Loucy (cell line): ENCODE measurements around the gene GORASP1.

ENCODE experiments used
- H2AFZ ChIP-seq: fragments of 200-600 bp; sonication (generic); 2 replicates; pipeline ENCODE4 v1.6.0; 2016; ENCODE audit warnings: antibody characterized with exemption, mild to moderate bottlenecking, low read length, moderate library complexity
- H3F3A ChIP-seq: fragments of 200-600 bp; 2 replicates; pipeline ENCODE4 v1.6.0; 2016; ENCODE audit warnings: antibody characterized with exemption, low read depth, mild to moderate bottlenecking
- H3K27me3 ChIP-seq: fragments of 200-600 bp; sonication (generic); 2 replicates; pipeline ENCODE4 v1.6.1; 2014; ENCODE audit warnings: low read length, mild to moderate bottlenecking; ENCODE audit not compliant: insufficient read depth, poor library complexity, severe bottlenecking
- H3K36me3 ChIP-seq: fragments of 200-600 bp; sonication (generic); 2 replicates; pipeline ENCODE4 v1.6.1; 2016; ENCODE audit warnings: low read length; ENCODE audit not compliant: insufficient read depth
- H3K4me1 ChIP-seq: fragments of 200-600 bp; sonication (generic); 2 replicates; pipeline ENCODE4 v1.5.1; 2014; ENCODE audit warnings: low read length, mild to moderate bottlenecking; ENCODE audit not compliant: insufficient read depth, poor library complexity, severe bottlenecking
- H3K4me2 ChIP-seq: fragments of 200-600 bp; sonication (generic); 2 replicates; pipeline ENCODE4 v1.6.0; 2014; ENCODE audit warnings: antibody characterized with exemption, low read length, low read depth, mild to moderate bottlenecking; ENCODE audit not compliant: poor library complexity, severe bottlenecking
- H3K4me3 ChIP-seq: fragments of 200-600 bp; sonication (generic); 2 replicates; pipeline ENCODE4 v1.5.1; 2014; ENCODE audit warnings: low read length, mild to moderate bottlenecking, mixed read lengths; ENCODE audit not compliant: poor library complexity, severe bottlenecking
- H3K79me2 ChIP-seq: fragments of 200-600 bp; sonication (generic); 2 replicates; pipeline ENCODE4 v1.6.1; 2014; ENCODE audit warnings: low read length; ENCODE audit not compliant: insufficient read depth
- H3K9ac ChIP-seq: fragments of 200-600 bp; sonication (generic); 2 replicates; pipeline ENCODE4 v1.6.0; 2014; ENCODE audit warnings: mild to moderate bottlenecking, low read depth, low read length, moderate library complexity; ENCODE audit not compliant: poor library complexity, severe bottlenecking
- H3K9me2 ChIP-seq: fragments of 200-600 bp; sonication (generic); replicated peaks from 2 replicates; pipeline ENCODE4 v1.6.1; 2016; ENCODE audit warnings: low read depth, low read length, mixed read lengths
- H3K9me3 ChIP-seq: fragments of 200-600 bp; sonication (generic); 2 replicates; pipeline ENCODE4 v1.6.1; 2014; ENCODE audit warnings: mild to moderate bottlenecking, antibody characterized with exemption, low read length, low read depth; ENCODE audit not compliant: insufficient read depth
- H4K20me1 ChIP-seq: fragments of 200-600 bp; sonication (generic); 2 replicates; pipeline ENCODE4 v1.6.0; 2014; ENCODE audit warnings: antibody characterized with exemption, low read length, mild to moderate bottlenecking; ENCODE audit not compliant: insufficient read depth, poor library complexity, severe bottlenecking
- CTCF ChIP-seq: fragments of 200-600 bp; sonication (generic); conservative IDR thresholded peaks from 2 replicates; pipeline ENCODE4 v1.5.1; 2014; ENCODE audit warnings: mild to moderate bottlenecking, antibody characterized with exemption, low read length
- EZH2phosphoT487 ChIP-seq: fragments of 200-600 bp; IDR thresholded peaks from 2 replicates; pipeline ENCODE4 v1.6.1; 2018; ENCODE audit warnings: antibody characterized with exemption, mild to moderate bottlenecking, moderate library complexity, borderline replicate concordance

GORASP1 gene

DNA sequence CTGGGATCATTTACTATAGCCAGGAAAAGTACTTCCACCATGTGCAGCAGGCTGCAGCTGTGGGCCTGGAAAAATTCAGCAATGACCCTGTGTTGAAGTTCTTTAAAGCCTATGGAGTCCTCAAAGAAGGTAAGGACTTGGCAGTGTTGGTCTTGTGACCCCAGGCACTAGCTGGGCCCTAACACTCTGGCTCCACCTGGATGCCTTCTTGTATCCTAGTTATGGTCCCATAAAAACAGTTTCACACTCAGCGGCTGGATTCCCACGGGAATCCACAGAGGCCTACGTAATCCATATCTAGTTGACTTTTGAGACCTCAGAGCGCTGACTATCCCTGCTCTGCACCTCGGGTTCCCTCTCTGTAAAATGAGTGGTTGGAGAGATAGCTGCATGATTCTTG lies 1.7 kb upstream of the GORASP1 start:
- Histone ChIP-seq H3K9me3 (no peaks in the 10 kb centered on the region), H3K27me3 (no peaks in the 10 kb centered on the region), H3K9ac (no peak overlapping the region), H3F3A (no peaks in the 10 kb centered on the region), H4K20me1 (peaks cover 15% of the 10 kb centered on the region), H3K36me3 (no peaks in the 10 kb centered on the region), H3K79me2 (peaks cover 29% of the 10 kb centered on the region), H3K4me1 (peaks cover 33% of the 10 kb centered on the region), H2AFZ (no peak overlapping the region), H3K4me3 (no peak overlapping the region), H3K4me2 (no peak overlapping the region), H3K9me2 (no peaks in the 10 kb centered on the region)
- TF ChIP-seq CTCF (no peak), EZH2phosphoT487 (no peak)

DNA sequence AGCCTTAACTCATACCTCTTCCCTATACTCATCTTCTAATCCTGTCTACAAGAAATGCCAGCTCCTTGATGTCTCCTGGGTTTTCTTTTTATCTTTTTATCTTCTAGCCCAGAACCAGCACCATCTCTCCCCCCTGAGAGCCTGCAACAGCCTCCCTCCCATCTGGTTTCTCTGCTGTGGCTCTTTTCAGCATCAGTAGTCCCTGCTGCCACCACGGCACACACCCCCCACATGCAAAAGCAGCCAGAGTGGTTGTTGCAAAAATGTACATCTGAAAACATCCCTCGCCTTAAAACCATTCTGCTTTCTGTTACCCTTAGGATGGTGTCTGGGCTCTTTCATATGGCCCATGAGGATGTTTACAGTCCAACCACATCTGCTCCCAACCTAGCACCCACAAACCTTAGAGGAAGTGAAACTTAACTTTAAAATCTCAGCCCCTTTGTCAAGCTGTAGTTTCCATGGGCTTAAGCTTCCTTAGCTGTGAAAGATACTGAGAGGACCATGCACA lies 828 bp upstream of the GORASP1 start:
- no peaks in the 10 kb centered on the region for H3F3A ChIP-seq
- H3K9ac ChIP-seq = peak overlapping the region; percentile 88
- H2AFZ ChIP-seq = peak overlapping the region; percentile 91; the same call in 1 of the 2 replicates
- H3K27me3 ChIP-seq = no peaks in the 10 kb centered on the region
- H3K4me3 ChIP-seq = peak overlapping the region; percentile 97
- no peaks in the 10 kb centered on the region for H3K9me3 ChIP-seq
- H3K4me1 ChIP-seq = peaks cover 39% of the 10 kb centered on the region
- peaks cover 15% of the 10 kb centered on the region for H4K20me1 ChIP-seq
- peaks cover 29% of the 10 kb centered on the region for H3K79me2 ChIP-seq
- TF ChIP-seq EZH2phosphoT487 (no peak), CTCF (no peak)
- H3K36me3 ChIP-seq = no peaks in the 10 kb centered on the region
- no peaks in the 10 kb centered on the region for H3K9me2 ChIP-seq
- H3K4me2 ChIP-seq = peak overlapping the region; percentile 88

- H4K20me1 ChIP-seq = peaks cover 15% of the 10 kb centered on the region
Observed at GRCh38 chr3:39106851-39107387, 508 bp downstream of the GORASP1 start.

More at GRCh38 chr3:39106851-39107387, 508 bp downstream of the GORASP1 start:
- Histone ChIP-seq H3K4me2 (peak overlapping the region; percentile 88), H3K9me3 (no peaks in the 10 kb centered on the region), H3K9ac (peak overlapping the region; percentile 88), H3K4me3 (peak overlapping the region; percentile 97), H3K79me2 (peaks cover 29% of the 10 kb centered on the region), H2AFZ (peak overlapping the region; percentile 91), H3K9me2 (no peaks in the 10 kb centered on the region), H3F3A (no peaks in the 10 kb centered on the region), H3K36me3 (no peaks in the 10 kb centered on the region), H3K4me1 (peaks cover 39% of the 10 kb centered on the region), H3K27me3 (no peaks in the 10 kb centered on the region)
- TF ChIP-seq CTCF = no peak
- TF ChIP-seq EZH2phosphoT487 = no peak
